Ovary (tissue), 9 donors: ENCODE results near the gene GARIN5A. TPM values are rescaled to one million over a fixed set of nuclear protein-coding genes. Genes with fewer than 3 reads are reported as not detected.

Experiments used
- DNase-seq, 5 donors: peaks; one replicate each; pipeline ENCODE4 v3.0.0-alpha.2; 2019 to 2020
- H3K27ac ChIP-seq, 2 donors: fragments of 200-600 bp; one replicate each; pipeline versions ENCODE4 v1.5.1 to v1.8.0; 2019 to 2022
- H3K27me3 ChIP-seq: fragments of 200-600 bp; one replicate; pipeline ENCODE4 v1.8.0; 2022
- H3K36me3 ChIP-seq: fragments of 200-600 bp; sonication (generic); one replicate; pipeline ENCODE4 v1.5.1; 2019
- H3K4me1 ChIP-seq: one replicate; pipeline ENCODE4 v1.8.1; 2013; ENCODE audit warnings: mild to moderate bottlenecking, moderate library complexity; ENCODE audit not compliant: insufficient read depth
- H3K4me3 ChIP-seq: fragments of 200-600 bp; sonication (generic); one replicate; pipeline ENCODE4 v1.5.1; 2017
- H3K9me3 ChIP-seq, 2 donors: fragments of 200-600 bp in 1 of 2; sonication (generic) in 1 of 2; one replicate each; pipeline versions ENCODE4 v1.5.1 to v1.8.1; 2013 to 2019; ENCODE audit warnings: mild to moderate bottlenecking in 1 of 2, moderate library complexity in 1 of 2
- CTCF ChIP-seq, 3 donors: fragments of 450-650 bp in 2 of 3; fragments of 200-600 bp in 1 of 3; IDR thresholded peaks; one replicate each; pipeline versions ENCODE4 v1.5.1 to v1.8.0; 2016 to 2022; ENCODE audit warnings: antibody characterized with exemption in 3 of 3, mild to moderate bottlenecking in 1 of 3
- EP300 ChIP-seq: sonication (generic); formaldehyde crosslinking; IDR thresholded peaks from one replicate; pipeline ENCODE4 v1.6.1; 2017; ENCODE audit warnings: antibody characterized with exemption
- POLR2A ChIP-seq: fragments of 450-650 bp; IDR thresholded peaks from one replicate; pipeline ENCODE4 v1.6.1; 2017; ENCODE audit warnings: antibody characterized with exemption, mild to moderate bottlenecking, moderate library complexity
- WGBS, 3 donors: extraction: QIAGEN DNeasy Blood & Tissue Kit in 1 of 3; methylation state at CpG; one replicate each; pipeline versions ENCODE4 v1.1.5 to v1.1.7; 2013 to 2017; 5-methylcytosine and 5-hydroxymethylcytosine counted together
- intact Hi-C, 4 donors: fragments of 100-400 bp; cut with DNase I; formaldehyde crosslinking; loops; one replicate each; pipeline versions ENCODE4 v1.11.0 to v1.15.1; 2022 to 2023
- polyA plus RNA-seq, 2 donors: library from polyadenylated mRNA; stranded (reverse); fragments of 200-250 nt in 1 of 2; fragments of 350-450 nt in 1 of 2; fragmentation: Illumina TruSeq in 1 of 2; extraction: RNeasy Lipid Tissue Mini Kit (QIAGEN cat#74804) in 1 of 2; gene quantifications; one replicate each; pipeline ENCODE4 v1.2.3, GENCODE V29; 2013 to 2014
- total RNA-seq, 7 donors: library from RNA; depleted of rRNA in 2 of 7; stranded (reverse); fragments of >200 nt in 2 of 7; fragmentation: NEBNext Ultra II Directional in 3 of 7; extraction: Animal tissue kit (Norgen Biotek cat#: 25700) in 3 of 7; gene quantifications; one replicate each; pipeline versions ENCODE4 v1.1.0 to v1.2.4, GENCODE V29; 2016 to 2023
- donor health status: DM: no; HTN: no; CAD: no; lungs with moderate emphysema.
- donor health status: DM: no; HTN: no; CAD: no.
- donor health status: Bipolar disorder and iron deficiency.
- donor health status: DM: yes; HTN: yes; CAD: no.
- donor health status: DM: no; HTN: no; CAD: no.
- donor health status: DM: yes; HTN: yes; CAD: no.

Gene GARIN5A
- total and polyA plus RNA-seq, 9 donors: 0.47 to 10.3 (median 3.3) TPM

- no peak for DNase-seq
- Histone ChIP-seq H3K4me3 (no peak overlapping the region), H3K4me1 (no peaks in the 10 kb centered on the region), H3K36me3 (no peaks in the 10 kb centered on the region), H3K27ac (no peak overlapping the region), H3K27me3 (no peaks in the 10 kb centered on the region), H3K9me3 (no peaks in the 10 kb centered on the region)
- intact Hi-C loops: no loop called here
- 59 to 63% (median 59%) methylated on average over 7 of the region's 7 CpGs for WGBS, 3 donors
- TF ChIP-seq EP300 (no peak), CTCF (IDR thresholded peaks at IDR 0.05) (no peak), POLR2A (no peak)
Measured at GRCh38 chr19:50494186-50495019, 17.8 kb upstream of the GARIN5A start.

GRCh38 chr19:50493171-50493570, 16.5 kb upstream of the GARIN5A start:
- no peaks in the 10 kb centered on the region for H3K4me1 ChIP-seq
- no peaks in the 10 kb centered on the region for H3K27me3 ChIP-seq
- H3K27ac ChIP-seq: no peak overlapping the region
- WGBS, 3 donors: 44 to 50% (median 49%) methylated on average over 8 of the region's 8 CpGs
- intact Hi-C loops: no loop called here
- no peaks in the 10 kb centered on the region for H3K9me3 ChIP-seq
- no peak for DNase-seq
- no peak for TF ChIP-seq POLR2A
- TF ChIP-seq CTCF (IDR thresholded peaks at IDR 0.05): no peak
- TF ChIP-seq EP300: no peak
- no peak overlapping the region for H3K4me3 ChIP-seq
- no peaks in the 10 kb centered on the region for H3K36me3 ChIP-seq

GRCh38 chr19:50492303-50493052, 15.8 kb upstream of the GARIN5A start:
- Histone ChIP-seq H3K27me3 (no peaks in the 10 kb centered on the region), H3K4me3 (no peak overlapping the region), H3K27ac (no peak overlapping the region), H3K9me3 (no peaks in the 10 kb centered on the region), H3K36me3 (no peaks in the 10 kb centered on the region), H3K4me1 (no peaks in the 10 kb centered on the region)
- intact Hi-C loops: no loop called here
- TF ChIP-seq CTCF (IDR thresholded peaks at IDR 0.05): no peak
- no peak for TF ChIP-seq POLR2A
- no peak for TF ChIP-seq EP300
- 15 to 21% (median 20%) methylated on average over 11 to 12 of the region's 12 CpGs for WGBS, 3 donors
- DNase-seq: no peak

- TF ChIP-seq CTCF (IDR thresholded peaks at IDR 0.05) (no peak), EP300 (no peak), POLR2A (no peak)
- intact Hi-C loops: no loop called here
Measured at GRCh38 chr19:50490991-50491472, 14.4 kb upstream of the GARIN5A start.

More at GRCh38 chr19:50490991-50491472, 14.4 kb upstream of the GARIN5A start:
- WGBS, 3 donors: 5 to 16% (median 6%) methylated on average over 26 of the region's 26 CpGs
- Histone ChIP-seq H3K4me3 (no peak overlapping the region), H3K27me3 (no peaks in the 10 kb centered on the region), H3K9me3 (no peaks in the 10 kb centered on the region), H3K27ac (no peak overlapping the region), H3K36me3 (no peaks in the 10 kb centered on the region), H3K4me1 (peaks cover 1% of the 10 kb centered on the region)
- no peak for DNase-seq
